IPS DF 19.7 (cell line): ENCODE data around the gene MTHFS.

Experiments
- DNase-seq: peaks from one replicate; pipeline ENCODE4 v3.0.0-alpha.2; 2013; ENCODE audit warnings: low read depth, low spot score

MTHFS gene

DNA sequence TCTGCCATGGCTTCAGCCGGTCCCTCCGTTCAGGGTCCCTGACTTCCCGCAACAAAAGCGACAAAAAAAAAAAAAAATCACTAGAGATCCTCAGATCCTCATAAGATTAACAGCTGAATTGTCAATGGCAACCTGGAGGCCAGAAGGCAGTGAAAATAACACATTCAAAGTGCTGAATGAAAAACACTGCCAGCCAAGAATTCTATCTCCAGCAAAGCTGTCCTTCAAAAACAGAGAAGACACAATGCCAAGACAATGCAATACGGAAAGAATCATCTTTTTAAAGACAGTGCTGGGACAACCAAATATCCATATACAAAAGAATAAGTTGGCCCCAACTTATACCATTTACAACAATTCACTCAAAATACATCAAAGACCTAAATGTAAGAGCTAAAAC is 21.6 kb downstream of the MTHFS start:
- no peak for DNase-seq

- no peak for DNase-seq
These were observed 22.6 kb downstream of the MTHFS start for GRCh38 chr15:79874242-79874641.

DNA sequence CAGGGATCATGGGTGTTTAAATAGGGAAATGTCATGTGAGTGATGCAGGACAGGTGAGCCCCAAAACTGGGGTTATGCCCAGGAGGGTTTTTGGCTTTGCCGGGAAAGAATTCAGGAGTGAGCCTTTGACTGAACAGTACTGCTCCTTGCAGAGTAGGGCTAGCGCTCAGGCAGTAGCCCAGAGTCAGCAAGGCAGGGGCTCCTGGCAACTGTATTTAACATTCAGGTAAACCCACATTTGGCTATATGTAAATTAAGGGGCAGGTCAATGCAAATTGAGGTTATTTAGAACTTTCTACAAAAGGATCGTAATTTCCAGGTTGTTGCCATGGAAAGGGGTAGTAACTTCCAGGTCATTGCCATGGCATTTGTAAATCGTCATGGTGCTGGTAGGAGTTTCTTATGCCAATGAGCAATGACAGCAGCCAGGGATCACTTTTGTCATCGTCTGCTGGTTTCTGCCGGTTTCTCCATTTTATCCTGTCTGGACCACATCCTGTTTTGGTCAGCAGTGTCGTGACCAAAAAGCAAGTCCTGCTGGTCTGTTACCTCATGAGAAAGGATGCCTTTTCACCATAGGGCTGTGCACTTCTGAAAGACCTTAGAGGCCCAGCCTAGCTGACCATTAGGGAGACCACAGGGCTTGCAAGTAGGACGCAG is 24.3 kb downstream of the MTHFS start:
- no peak for DNase-seq

DNA sequence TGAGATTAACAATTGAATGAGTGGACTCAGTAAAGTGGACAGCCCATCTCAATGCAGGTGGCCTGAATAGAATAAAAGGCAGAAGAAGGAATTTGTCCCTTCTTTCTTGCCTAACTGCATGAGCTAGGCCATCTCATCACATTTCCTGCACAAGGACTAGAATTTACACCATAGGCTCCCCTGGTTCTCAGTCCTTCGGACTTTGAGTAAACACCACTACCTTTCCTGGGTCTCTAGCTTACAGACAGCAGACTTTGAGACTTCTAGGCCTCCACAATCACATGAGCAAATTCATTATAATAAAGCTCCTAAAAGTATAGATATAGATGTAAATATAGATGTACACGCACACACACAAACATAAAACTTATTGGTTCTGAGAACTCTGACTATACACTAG is 28.3 kb downstream of the MTHFS start:
- DNase-seq: no peak

GRCh38 chr15:79863886-79864285 is 32.9 kb downstream of the MTHFS start:
- DNase-seq: no peak

GRCh38 chr15:79862191-79862590 is 34.6 kb downstream of the MTHFS start:
- no peak for DNase-seq

DNA sequence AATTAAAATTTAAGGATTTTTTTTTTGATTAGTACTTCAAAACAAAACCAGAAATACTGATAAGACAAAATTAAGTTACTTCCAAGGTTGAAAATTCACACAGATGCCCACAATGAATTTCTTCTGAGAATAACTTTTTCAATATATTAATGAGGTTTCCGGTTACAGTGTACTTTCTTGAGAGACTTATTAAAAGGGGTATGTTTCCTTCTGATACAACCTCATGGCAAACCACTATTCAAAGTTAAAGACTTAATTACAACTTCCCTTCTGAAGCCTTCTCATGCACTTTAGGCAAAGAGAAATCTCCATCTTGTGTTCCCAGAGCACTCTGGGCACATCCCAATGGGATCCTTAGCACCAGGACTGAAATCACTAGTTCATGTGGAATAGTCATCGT is 36.2 kb downstream of the MTHFS start:
- DNase-seq: no peak

DNA sequence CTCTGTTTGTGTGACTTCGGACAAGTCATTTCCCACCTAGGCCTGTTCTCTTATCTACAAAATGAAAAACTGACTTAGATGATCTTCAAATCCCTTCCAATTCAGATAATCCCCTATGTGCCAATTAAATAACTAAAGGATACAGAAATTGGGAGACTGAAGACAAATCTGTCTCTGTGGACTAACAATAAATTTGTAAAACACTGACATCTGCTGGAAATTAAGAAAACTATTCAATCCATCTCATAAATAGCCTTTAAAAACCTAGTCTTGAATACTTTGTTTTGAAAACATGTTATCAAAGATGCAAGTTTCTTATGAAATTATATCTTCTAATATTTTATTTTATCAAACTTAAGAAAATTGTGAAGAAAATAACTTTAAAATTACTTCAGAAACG is 38.3 kb downstream of the MTHFS start:
- DNase-seq: no peak

GRCh38 chr15:79853492-79854328 is 43.1 kb downstream of the MTHFS start:
- no peak for DNase-seq

GRCh38 chr15:79849789-79850188 is 47.0 kb downstream of the MTHFS start:
- no peak for DNase-seq

DNA sequence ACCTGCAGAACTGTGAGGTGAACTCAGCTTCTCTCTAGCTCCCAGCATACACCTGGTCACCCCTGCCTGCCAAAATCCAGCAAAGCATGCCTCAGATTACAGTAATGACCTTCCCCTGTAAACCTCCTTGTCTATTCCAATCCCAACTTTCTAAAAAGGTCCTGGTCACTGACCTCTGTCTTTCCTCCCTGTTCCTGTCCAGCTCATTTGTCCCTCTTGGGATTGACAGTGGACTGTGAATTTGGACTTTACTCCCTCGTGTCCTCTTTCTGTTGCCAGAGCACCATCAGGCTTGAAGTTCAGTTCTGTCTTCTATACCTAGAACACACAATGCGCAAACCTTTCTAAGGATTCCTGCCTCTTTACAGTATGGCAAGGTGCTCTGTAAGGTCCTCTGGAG is 50.3 kb downstream of the MTHFS start:
- no peak for DNase-seq

DNA sequence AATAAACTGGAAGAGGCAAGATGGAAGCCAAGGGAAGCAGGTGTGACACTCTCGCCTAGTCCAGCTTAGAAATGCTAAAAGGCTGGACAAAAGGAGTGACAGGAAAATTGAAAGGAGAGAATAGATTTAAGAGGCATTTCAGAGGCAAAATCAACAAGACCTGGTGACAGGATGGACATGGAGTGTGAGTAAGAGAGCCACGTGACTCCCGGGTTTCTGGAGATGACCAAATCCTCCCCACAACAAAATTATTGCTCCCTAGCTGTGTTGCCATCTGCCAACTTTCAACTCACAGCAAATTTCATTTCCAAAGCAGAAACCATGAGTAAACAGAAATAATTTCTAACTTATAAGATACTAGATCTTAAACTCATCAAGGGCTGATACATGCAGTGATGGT is 52.6 kb downstream of the MTHFS start:
- no peak for DNase-seq

GRCh38 chr15:79837846-79838245 is 59.0 kb downstream of the MTHFS start:
- DNase-seq: no peak

GRCh38 chr15:79834495-79834894 is 62.3 kb downstream of the MTHFS start:
- no peak for DNase-seq

DNA sequence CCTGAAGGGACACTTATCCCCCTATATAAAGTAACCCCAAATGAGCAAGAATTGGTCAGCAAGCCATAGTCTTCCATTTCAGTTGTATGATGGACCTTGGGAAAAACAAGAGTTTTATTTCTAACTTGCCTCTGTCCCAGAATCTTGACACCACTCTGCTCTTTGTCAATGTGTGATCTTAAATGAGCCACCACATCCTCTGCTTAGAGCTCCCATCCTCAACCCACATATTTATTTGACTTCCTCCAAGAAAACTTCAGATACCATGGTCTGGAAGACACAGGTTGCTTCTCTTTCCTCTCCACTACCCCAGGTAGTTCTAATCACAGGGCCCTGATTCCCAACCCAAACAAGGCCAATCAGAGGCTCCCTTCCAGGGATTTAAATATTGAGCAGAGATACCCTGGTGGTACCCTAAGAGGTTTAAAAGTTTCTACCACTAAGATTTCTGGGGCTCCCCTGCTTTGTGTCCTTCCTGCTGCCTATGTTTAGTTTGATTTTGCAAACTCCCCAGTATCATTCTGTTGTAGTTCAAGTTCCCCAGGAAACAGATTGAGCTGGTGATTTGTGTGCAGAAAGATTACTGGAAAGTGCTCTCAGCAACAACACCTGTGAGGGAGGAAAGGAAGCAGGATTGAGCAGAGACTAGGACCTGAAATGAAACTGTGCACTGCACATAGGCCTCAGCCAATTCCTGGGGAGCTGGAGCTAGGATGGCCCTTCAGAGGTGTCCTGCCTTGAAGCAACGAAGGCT is 64.3 kb downstream of the MTHFS start:
- DNase-seq: no peak

GRCh38 chr15:79831604-79832003 is 65.2 kb downstream of the MTHFS start:
- DNase-seq: no peak

DNA sequence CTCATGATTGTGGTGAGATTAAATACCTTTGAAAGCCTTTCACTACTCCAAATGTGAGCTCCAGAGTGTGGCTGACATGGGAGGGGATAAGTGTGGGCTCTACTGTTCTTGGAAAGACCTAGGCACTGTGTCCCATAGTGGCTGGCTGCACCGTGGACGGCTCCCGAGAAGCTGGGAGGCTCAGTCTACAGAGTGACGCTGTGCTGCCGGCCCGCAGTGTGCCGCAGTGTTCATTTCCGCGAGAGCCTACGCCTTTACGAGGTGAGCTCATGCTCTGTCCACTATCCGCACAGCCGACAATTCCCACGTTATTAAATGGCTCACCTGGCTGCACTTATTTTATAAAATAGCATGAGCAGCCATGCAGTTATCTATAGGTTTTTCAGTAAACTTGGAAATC is 66.9 kb downstream of the MTHFS start:
- DNase-seq: no peak

GRCh38 chr15:79828447-79828846 is 68.4 kb downstream of the MTHFS start:
- no peak for DNase-seq

DNA sequence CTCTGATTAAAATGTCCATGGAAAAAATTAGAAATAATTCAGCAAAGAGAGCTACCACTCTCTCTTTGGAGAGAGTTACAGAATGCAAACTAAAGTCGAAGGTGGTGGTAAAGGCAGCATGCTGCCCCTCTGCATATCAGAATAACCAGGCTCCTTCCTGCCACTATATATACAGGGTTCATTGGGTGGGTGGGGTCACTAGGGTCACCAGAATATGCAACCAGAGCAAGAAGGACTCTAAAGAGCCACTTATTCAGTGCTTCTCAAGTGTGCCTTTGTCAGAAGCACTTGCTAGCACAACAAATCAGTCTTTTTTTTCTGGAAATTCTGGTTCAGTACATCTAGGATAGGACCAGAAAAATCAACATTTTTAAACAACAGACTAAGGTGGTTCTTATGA is 70.0 kb downstream of the MTHFS start:
- no peak for DNase-seq

GRCh38 chr15:79824136-79824701 is 72.6 kb downstream of the MTHFS start:
- DNase-seq: no peak

GRCh38 chr15:79820820-79821219 is 76.0 kb downstream of the MTHFS start:
- DNase-seq: no peak

GRCh38 chr15:79820176-79820575 is 76.6 kb downstream of the MTHFS start:
- no peak for DNase-seq
